SJSA1 (cell line): Measurements from ENCODE around the gene CGB1. TPM values are rescaled to one million over a fixed set of nuclear protein-coding genes. Genes with fewer than 3 reads are reported as not detected.
A peak's percentile ranks its signal among the peaks of the same experiment; 100 is the strongest.
"Not testable (repeated sequence)": the region's sequence is repeated elsewhere in the genome, so short reads cannot be mapped to it uniquely, and the experiment has no call there.

Experiments used
- DNase-seq, 2 experiments: peaks; one replicate each; pipeline ENCODE4 v3.0.0-alpha.2; 2015 to 2020; ENCODE audit warnings: low spot score in 2 of 2, low read depth in 1 of 2
- H3K27ac ChIP-seq: fragments of 250-450 bp; sonication (Bioruptor Pico); 2 replicates; pipeline ENCODE4 v1.5.1; 2020; ENCODE audit warnings: mild to moderate bottlenecking, moderate library complexity
- H3K27me3 ChIP-seq: fragments of 250-450 bp; sonication (Bioruptor Pico); replicated peaks from 2 replicates; pipeline ENCODE4 v1.5.1; 2020; ENCODE audit warnings: mild to moderate bottlenecking, moderate library complexity
- H3K36me3 ChIP-seq: fragments of 250-450 bp; sonication (Bioruptor Pico); 2 replicates; pipeline ENCODE4 v1.5.1; 2020; ENCODE audit warnings: mild to moderate bottlenecking
- H3K4me1 ChIP-seq: fragments of 250-450 bp; sonication (Bioruptor Pico); replicated peaks from 2 replicates; pipeline ENCODE4 v1.6.1; 2021; ENCODE audit warnings: mild to moderate bottlenecking
- H3K4me3 ChIP-seq: fragments of 250-450 bp; sonication (Bioruptor Pico); 2 replicates; pipeline ENCODE4 v1.5.1; 2020; ENCODE audit warnings: mild to moderate bottlenecking
- H3K9me3 ChIP-seq: fragments of 250-450 bp; sonication (Bioruptor Pico); replicated peaks from 2 replicates; pipeline ENCODE4 v1.5.1; 2020; ENCODE audit warnings: mild to moderate bottlenecking
- total RNA-seq: library from RNA; depleted of rRNA; stranded (reverse); fragments of >200 nt; shearing (Covaris generic); gene quantifications from 2 replicates; pipeline ENCODE4 v1.2.3, GENCODE V29; 2014

CGB1 gene
- total RNA-seq, 1 experiment from 2014 or later: 1.00 TPM

GRCh38 chr19:49049011-49049410, 12.3 kb upstream of the CGB1 start, which contains the start of gene CGB8:
Gene CGB8 (minus strand): TSS chr19:49049111. CDS start chr19:49048739, 372 bp downstream.
- not testable (repeated sequence) for H3K4me1 ChIP-seq, H3K27ac ChIP-seq, H3K27me3 ChIP-seq, H3K36me3 ChIP-seq, H3K9me3 ChIP-seq, DNase-seq, H3K4me3 ChIP-seq

- H3K36me3 ChIP-seq, H3K27ac ChIP-seq, DNase-seq, H3K4me3 ChIP-seq, H3K9me3 ChIP-seq, H3K27me3 ChIP-seq: not testable (repeated sequence)
- peaks cover 15% of the 10 kb centered on the region for H3K4me1 ChIP-seq
Measured at GRCh38 chr19:49043548-49043947, 6.9 kb upstream of the CGB1 start, which contains the start of gene CGB5. Gene CGB5 (plus strand): TSS chr19:49043848. CDS start chr19:49044210, 362 bp downstream.

- not testable (repeated sequence) for H3K27me3 ChIP-seq, H3K4me3 ChIP-seq, H3K9me3 ChIP-seq, H3K27ac ChIP-seq, H3K36me3 ChIP-seq, DNase-seq
- peaks cover 20% of the 10 kb centered on the region for H3K4me1 ChIP-seq
Measured at GRCh38 chr19:49042666-49043065, 6.0 kb upstream of the CGB1 start.

GRCh38 chr19:49042177-49042576, 5.5 kb upstream of the CGB1 start:
- peak overlapping the region; percentile 48; the same call in 1 of the 2 replicates for H3K27ac ChIP-seq
- no peaks in the 10 kb centered on the region for H3K27me3 ChIP-seq

DNA sequence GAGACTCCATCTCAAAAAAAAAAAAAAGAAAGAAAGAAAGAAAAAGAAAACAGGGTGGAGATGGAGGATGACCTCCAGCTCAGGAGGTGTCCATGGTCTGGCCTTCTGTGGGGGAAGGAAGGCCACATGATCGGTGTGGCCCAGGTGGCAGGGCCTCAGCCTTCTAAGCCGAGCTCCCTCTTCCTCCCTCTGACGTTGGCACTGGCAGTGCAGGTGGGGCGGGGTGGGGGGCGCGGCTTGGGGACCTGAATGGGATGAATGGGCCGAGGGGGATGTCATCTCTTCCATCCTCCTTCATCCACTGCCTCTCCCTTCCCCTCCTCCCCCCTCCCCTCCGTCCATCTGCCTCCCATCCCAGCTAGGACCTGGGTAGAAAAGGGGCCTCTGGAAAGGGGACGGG, 3.0 kb upstream of the CGB1 start:
- H3K36me3 ChIP-seq, H3K27ac ChIP-seq, H3K9me3 ChIP-seq, DNase-seq, H3K4me3 ChIP-seq, H3K27me3 ChIP-seq: not testable (repeated sequence)
- H3K4me1 ChIP-seq: peaks cover 20% of the 10 kb centered on the region

More at GRCh38 chr19:49042177-49042576, 5.5 kb upstream of the CGB1 start:
- H3K4me1 ChIP-seq: peaks cover 20% of the 10 kb centered on the region
- no peak overlapping the region for H3K4me3 ChIP-seq
- H3K9me3 ChIP-seq: no peaks in the 10 kb centered on the region
- peak; percentile 46 to 75 for DNase-seq
- H3K36me3 ChIP-seq: no peaks in the 10 kb centered on the region

DNA sequence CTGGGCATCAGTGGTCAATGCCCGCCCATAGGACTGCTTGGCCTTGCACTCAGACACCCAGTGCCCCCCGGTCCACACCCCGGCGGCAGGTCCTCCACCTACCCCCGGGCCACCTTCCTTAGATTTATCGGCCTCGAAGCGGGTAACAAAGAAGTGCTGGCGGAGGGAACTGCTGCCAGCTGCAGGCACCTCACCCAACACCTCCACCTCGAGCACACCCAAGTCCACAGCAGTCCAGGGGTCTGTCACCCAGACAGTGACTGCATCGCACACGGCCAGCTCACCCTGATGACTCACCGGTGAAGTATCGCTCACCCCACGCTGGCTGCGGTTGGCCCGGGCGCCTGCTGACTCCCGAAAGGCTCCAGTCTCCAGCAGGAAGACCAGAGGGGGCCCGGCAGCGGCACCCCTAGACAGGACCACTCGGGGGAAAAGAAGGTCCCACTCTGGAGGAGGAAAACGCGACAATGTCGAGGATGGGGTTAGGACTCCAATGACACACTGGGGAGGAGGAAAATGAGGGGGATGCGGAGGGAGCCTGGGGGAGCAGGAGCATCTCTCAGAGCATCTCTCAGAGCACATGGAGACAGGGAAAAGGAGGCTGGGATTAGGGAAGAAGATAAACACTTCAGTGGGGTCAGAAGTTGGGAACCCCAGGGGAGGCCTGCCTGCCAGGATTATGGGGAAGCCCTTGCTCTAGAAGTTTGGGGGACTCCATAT, 2.0 kb upstream of the CGB1 start:
- not testable (repeated sequence) for H3K27me3 ChIP-seq, H3K9me3 ChIP-seq, H3K36me3 ChIP-seq, H3K4me3 ChIP-seq
- H3K27ac ChIP-seq: peak overlapping the region; percentile 65
- DNase-seq: peak; percentile 64 to 92
- peaks cover 20% of the 10 kb centered on the region for H3K4me1 ChIP-seq

- not testable (repeated sequence) for DNase-seq, H3K9me3 ChIP-seq, H3K27me3 ChIP-seq, H3K4me3 ChIP-seq, H3K36me3 ChIP-seq
- H3K4me1 ChIP-seq: peaks cover 20% of the 10 kb centered on the region
- peak overlapping the region; percentile 65; the same call in 1 of the 2 replicates for H3K27ac ChIP-seq
Measured at GRCh38 chr19:49038111-49038510, 1.4 kb upstream of the CGB1 start.

DNA sequence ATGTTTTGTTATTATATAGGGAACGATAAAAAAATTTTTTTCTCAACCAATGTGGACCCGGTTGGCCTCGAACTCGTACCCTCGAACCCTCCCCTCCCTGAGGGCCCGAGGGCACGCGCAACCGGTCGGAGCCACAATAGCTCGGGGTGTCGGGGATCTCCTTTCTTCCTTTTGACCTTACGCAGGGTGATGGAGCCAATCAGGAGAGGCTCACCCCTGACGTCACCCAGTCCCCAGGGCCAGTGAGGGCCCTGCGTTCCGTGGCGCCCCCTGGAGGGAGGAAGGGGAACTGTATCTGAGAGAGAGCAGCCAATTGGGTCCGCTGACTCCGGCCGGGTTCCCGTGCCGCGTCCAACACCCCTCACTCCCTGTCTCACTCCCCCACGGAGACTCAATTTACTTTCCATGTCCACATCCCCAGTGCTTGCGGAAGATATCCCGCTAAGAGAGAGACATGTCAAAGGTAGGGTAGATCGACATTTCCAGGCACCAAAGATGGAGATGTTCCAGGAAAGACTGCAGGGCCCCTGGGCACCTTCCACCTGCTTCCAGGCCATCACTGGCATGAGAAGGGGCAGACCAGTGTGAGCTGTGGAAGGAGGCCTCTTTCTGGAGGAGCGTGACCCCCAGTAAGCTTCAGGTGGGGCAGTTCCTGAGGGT, 4.9 kb downstream of the CGB1 start, which contains the start of gene CGB2:
Gene CGB2, plus strand, starts transcription at position 249 of the 660 bp plus-strand sequence. Its CDS starts 206 bp downstream, at position 455.
- DNase-seq, H3K36me3 ChIP-seq, H3K9me3 ChIP-seq, H3K27ac ChIP-seq, H3K4me1 ChIP-seq, H3K4me3 ChIP-seq, H3K27me3 ChIP-seq: not testable (repeated sequence)

GRCh38 chr19:49030323-49030722, 6.4 kb downstream of the CGB1 start:
- H3K36me3 ChIP-seq, H3K27me3 ChIP-seq, H3K4me3 ChIP-seq, H3K27ac ChIP-seq, H3K4me1 ChIP-seq, H3K9me3 ChIP-seq, DNase-seq: not testable (repeated sequence)

GRCh38 chr19:49029749-49030148, 6.9 kb downstream of the CGB1 start:
- H3K4me3 ChIP-seq, DNase-seq, H3K36me3 ChIP-seq, H3K4me1 ChIP-seq, H3K27me3 ChIP-seq, H3K9me3 ChIP-seq, H3K27ac ChIP-seq: not testable (repeated sequence)

GRCh38 chr19:49028686-49029085, 8.0 kb downstream of the CGB1 start:
- not testable (repeated sequence) for H3K4me1 ChIP-seq, H3K9me3 ChIP-seq, H3K36me3 ChIP-seq

GRCh38 chr19:49025599-49025998, 11.1 kb downstream of the CGB1 start:
- not testable (repeated sequence) for H3K27me3 ChIP-seq, H3K4me3 ChIP-seq, H3K4me1 ChIP-seq, H3K9me3 ChIP-seq, H3K27ac ChIP-seq, DNase-seq, H3K36me3 ChIP-seq

More at GRCh38 chr19:49028686-49029085, 8.0 kb downstream of the CGB1 start:
- H3K4me3 ChIP-seq, H3K27ac ChIP-seq, H3K27me3 ChIP-seq, DNase-seq: not testable (repeated sequence)

- H3K27ac ChIP-seq, H3K4me3 ChIP-seq, H3K36me3 ChIP-seq, H3K4me1 ChIP-seq, DNase-seq, H3K27me3 ChIP-seq, H3K9me3 ChIP-seq: not testable (repeated sequence)
Measured at GRCh38 chr19:49025088-49025487, 11.6 kb downstream of the CGB1 start.

DNA sequence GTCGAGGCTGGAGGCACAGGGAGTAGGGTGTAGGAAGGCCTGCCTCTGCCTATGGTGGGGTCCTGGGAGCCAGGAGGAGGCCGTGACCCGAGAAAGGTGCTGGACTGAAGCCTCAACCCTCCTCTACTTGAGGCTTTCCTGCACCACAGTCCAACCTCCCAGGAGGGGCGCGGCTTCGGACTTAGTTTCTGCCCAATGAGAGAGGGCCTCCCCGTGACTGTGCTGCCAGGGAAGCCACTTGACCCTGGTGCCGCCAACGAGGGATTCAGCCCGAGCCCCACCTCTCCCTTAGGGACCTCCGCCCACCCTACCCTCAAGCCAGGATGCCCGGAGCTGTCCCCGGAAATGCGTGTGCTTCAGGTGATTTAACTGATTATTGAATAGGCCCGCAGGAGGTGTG, 12.5 kb downstream of the CGB1 start, which contains the start of gene CGB3:
Gene CGB3, minus strand, starts transcription at position 101 of the 400 bp plus-strand sequence. CDS start 362 bp downstream, outside the sequence.
- H3K27me3 ChIP-seq, H3K27ac ChIP-seq, H3K4me1 ChIP-seq, DNase-seq, H3K36me3 ChIP-seq, H3K4me3 ChIP-seq, H3K9me3 ChIP-seq: not testable (repeated sequence)
